Smooth muscle cell (in vitro differentiated cells): ENCODE measurements around the gene TREML1. TPM values are rescaled to one million over a fixed set of nuclear protein-coding genes. Genes with fewer than 3 reads are reported as not detected.

Experiments
- DNase-seq: peaks from one replicate; lab custom pipeline; 2025; ENCODE audit not compliant: unreplicated experiment; lab: John Stamatoyannopoulos, UW
- H2AFZ ChIP-seq: fragments of 200-600 bp; sonication (generic); 2 replicates; pipeline ENCODE4 v1.6.0; 2016; ENCODE audit warnings: antibody characterized with exemption, low read depth, mild to moderate bottlenecking
- H3F3A ChIP-seq: fragments of 200-600 bp; sonication (generic); 2 replicates; pipeline ENCODE4 v1.6.0; 2017; ENCODE audit warnings: antibody characterized with exemption, low read depth
- H3K27ac ChIP-seq: fragments of 200-600 bp; sonication (generic); 2 replicates; pipeline ENCODE4 v1.5.1; 2016; ENCODE audit warnings: low read depth, mild to moderate bottlenecking
- H3K27me3 ChIP-seq: fragments of 200-600 bp; sonication (generic); 2 replicates; pipeline ENCODE4 v1.6.1; 2016; ENCODE audit warnings: low read depth, mild to moderate bottlenecking
- H3K36me3 ChIP-seq: fragments of 200-600 bp; sonication (generic); 2 replicates; pipeline ENCODE4 v1.5.1; 2016; ENCODE audit warnings: low read depth
- H3K4me1 ChIP-seq: fragments of 200-600 bp; sonication (generic); 2 replicates; pipeline ENCODE4 v1.5.1; 2016; ENCODE audit warnings: low read depth
- H3K4me2 ChIP-seq: fragments of 200-600 bp; sonication (generic); 2 replicates; pipeline ENCODE4 v1.6.0; 2016; ENCODE audit warnings: mild to moderate bottlenecking
- H3K4me3 ChIP-seq: fragments of 200-600 bp; sonication (generic); 2 replicates; pipeline ENCODE4 v1.5.1; 2016; ENCODE audit warnings: mild to moderate bottlenecking
- H3K79me2 ChIP-seq: fragments of 200-600 bp; sonication (generic); 2 replicates; pipeline ENCODE4 v1.6.0; 2016; ENCODE audit warnings: low read depth, mild to moderate bottlenecking
- H3K9ac ChIP-seq: fragments of 200-600 bp; sonication (generic); 2 replicates; pipeline ENCODE4 v1.6.0; 2016; ENCODE audit warnings: low read depth
- H3K9me3 ChIP-seq: fragments of 200-600 bp; sonication (generic); replicated peaks from 2 replicates; pipeline ENCODE4 v1.5.1; 2016; ENCODE audit warnings: low read depth
- H4K20me1 ChIP-seq: fragments of 200-600 bp; sonication (generic); 2 replicates; pipeline ENCODE4 v1.6.0; 2016; ENCODE audit warnings: low read depth
- CTCF ChIP-seq: fragments of 200-600 bp; sonication (generic); IDR thresholded peaks from 2 replicates; pipeline ENCODE4 v1.5.1; 2017; ENCODE audit warnings: borderline replicate concordance, mild to moderate bottlenecking, antibody characterized with exemption; ENCODE audit not compliant: insufficient read depth, poor library complexity, severe bottlenecking
- WGBS: methylation state at CpG from one replicate; pipeline ENCODE4 v1.1.7; 2016; ENCODE audit warnings: low lambda C conversion rate; 5-methylcytosine and 5-hydroxymethylcytosine counted together
- polyA plus RNA-seq: library from polyadenylated mRNA; unstranded; fragments of >200 nt; fragmentation: Nextera tagmentation; extraction: Ambion mirVana; gene quantifications from 2 replicates; pipeline ENCODE4 v1.2.1, GENCODE V29; 2016
- total RNA-seq: library from RNA; depleted of rRNA; stranded (reverse); fragments of >200 nt; gene quantifications from 2 replicates; pipeline ENCODE4 v1.2.3, GENCODE V29; 2014

The TREML1 gene
- total and polyA plus RNA-seq, 2 experiments from 2014 or later = not detected

DNA sequence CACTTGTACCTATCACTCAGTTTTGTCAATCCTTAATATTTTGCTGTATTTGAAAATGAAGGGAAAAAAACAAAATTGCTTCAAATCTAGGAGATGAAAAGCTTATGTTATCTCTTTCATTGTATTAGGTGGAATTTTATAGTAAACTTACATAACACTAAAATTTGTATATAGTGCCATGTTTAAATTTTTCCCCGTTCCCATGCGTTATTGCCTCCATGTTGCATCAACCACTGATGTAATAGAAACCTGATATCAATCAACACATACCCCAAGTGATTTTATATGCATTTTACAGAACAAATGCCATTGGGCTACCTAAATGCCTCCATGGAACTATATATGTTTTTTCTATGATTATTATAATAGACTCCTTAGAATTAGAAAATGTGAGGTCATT lies 23.5 kb upstream of the TREML1 start:
- WGBS = 98% methylated on average over 2 of the region's 2 CpGs
- H3K9me3 ChIP-seq = no peaks in the 10 kb centered on the region
- TF ChIP-seq CTCF = no peak

GRCh38 chr6:41177287-41177686 lies 23.1 kb upstream of the TREML1 start:
- H3K9me3 ChIP-seq = no peaks in the 10 kb centered on the region
- H3K27ac ChIP-seq = no peak overlapping the region
- no peak overlapping the region for H3K9ac ChIP-seq
- H3K4me1 ChIP-seq = no peaks in the 10 kb centered on the region
- H4K20me1 ChIP-seq = no peaks in the 10 kb centered on the region
- no peaks in the 10 kb centered on the region for H3K36me3 ChIP-seq
- no peak overlapping the region for H3K4me3 ChIP-seq
- no peak for DNase-seq
- H3F3A ChIP-seq = no peaks in the 10 kb centered on the region
- no peak overlapping the region for H2AFZ ChIP-seq
- peaks cover 18% of the 10 kb centered on the region for H3K27me3 ChIP-seq
- no peaks in the 10 kb centered on the region for H3K79me2 ChIP-seq
- 90% methylated on average over 3 of the region's 3 CpGs for WGBS
- TF ChIP-seq CTCF = no peak
- no peak overlapping the region for H3K4me2 ChIP-seq

More for the DNA sequence above, 23.5 kb upstream of the TREML1 start:
- Histone ChIP-seq H4K20me1 (no peaks in the 10 kb centered on the region), H2AFZ (no peak overlapping the region), H3K9ac (no peak overlapping the region), H3K4me2 (no peak overlapping the region), H3K4me3 (no peak overlapping the region), H3K27ac (no peak overlapping the region), H3K27me3 (peaks cover 18% of the 10 kb centered on the region), H3K4me1 (no peaks in the 10 kb centered on the region), H3F3A (no peaks in the 10 kb centered on the region), H3K36me3 (no peaks in the 10 kb centered on the region), H3K79me2 (no peaks in the 10 kb centered on the region)
- DNase-seq = no peak

GRCh38 chr6:41176189-41176588 lies 22.0 kb upstream of the TREML1 start:
- WGBS = 96% methylated on average over 12 of the region's 12 CpGs
- Histone ChIP-seq H3K4me2 (no peak overlapping the region), H3K4me3 (no peak overlapping the region)

More at GRCh38 chr6:41176189-41176588, 22.0 kb upstream of the TREML1 start:
- no peak for TF ChIP-seq CTCF
- no peaks in the 10 kb centered on the region for H3K4me1 ChIP-seq
- no peaks in the 10 kb centered on the region for H3K9me3 ChIP-seq
- H3K79me2 ChIP-seq = no peaks in the 10 kb centered on the region
- H4K20me1 ChIP-seq = no peaks in the 10 kb centered on the region
- no peak for DNase-seq
- no peaks in the 10 kb centered on the region for H3K36me3 ChIP-seq
- H3K9ac ChIP-seq = no peak overlapping the region
- H2AFZ ChIP-seq = no peak overlapping the region
- no peaks in the 10 kb centered on the region for H3F3A ChIP-seq
- H3K27me3 ChIP-seq = peaks cover 18% of the 10 kb centered on the region
- no peak overlapping the region for H3K27ac ChIP-seq
